GM21717 (cell line): ENCODE data around the gene UBE2E2.
A peak's percentile ranks its signal among the peaks of the same experiment; 100 is the strongest.

ENCODE experiments used
- ATAC-seq: cut with Tn5 transposase; IDR thresholded peaks from one replicate; pipeline ENCODE4 v1.9.1; 2021; ENCODE audit warnings: mild to moderate bottlenecking, moderate library complexity; ENCODE audit not compliant: unreplicated experiment

The UBE2E2 gene

DNA sequence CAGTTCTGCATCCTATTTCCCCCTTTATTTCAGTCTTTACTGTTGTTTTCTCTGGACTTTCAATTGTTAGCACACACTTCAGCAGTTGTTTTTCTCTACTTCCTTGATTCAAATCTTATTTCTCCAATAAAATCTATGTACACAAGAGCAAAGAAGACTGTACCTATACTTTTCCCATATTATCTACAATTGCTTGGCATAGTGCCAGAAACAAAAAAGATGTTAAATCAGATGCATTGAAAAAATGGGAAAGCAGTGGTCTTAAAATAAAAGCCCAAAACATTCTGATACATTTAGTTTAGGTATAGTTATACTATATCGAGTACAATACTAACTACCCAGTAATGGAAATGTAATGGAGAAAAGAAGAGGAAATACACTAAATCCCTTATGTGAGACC lies 265.1 kb downstream of the UBE2E2 start:
- ATAC-seq: no peak

- no peak for ATAC-seq
Measured at GRCh38 chr3:23474580-23475357, 271.6 kb downstream of the UBE2E2 start.

DNA sequence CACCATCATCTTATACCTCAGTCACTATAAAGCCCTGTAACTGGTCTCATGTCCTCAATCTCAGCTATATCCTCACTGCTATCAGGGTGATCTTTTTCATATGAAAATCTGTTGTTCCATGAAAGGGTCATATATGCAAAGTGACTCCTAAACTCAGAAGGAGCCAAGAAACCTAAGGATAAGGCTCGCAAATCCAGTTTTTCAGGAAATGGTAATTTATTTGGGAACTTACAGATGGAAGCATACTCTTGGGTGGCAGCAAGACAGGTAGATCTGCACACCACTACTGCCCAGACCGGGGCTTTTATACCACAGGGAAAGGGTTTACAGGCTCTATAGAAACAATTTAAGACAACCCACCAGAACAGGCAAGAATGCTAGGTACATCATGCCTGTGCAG lies 272.3 kb downstream of the UBE2E2 start:
- no peak for ATAC-seq

DNA sequence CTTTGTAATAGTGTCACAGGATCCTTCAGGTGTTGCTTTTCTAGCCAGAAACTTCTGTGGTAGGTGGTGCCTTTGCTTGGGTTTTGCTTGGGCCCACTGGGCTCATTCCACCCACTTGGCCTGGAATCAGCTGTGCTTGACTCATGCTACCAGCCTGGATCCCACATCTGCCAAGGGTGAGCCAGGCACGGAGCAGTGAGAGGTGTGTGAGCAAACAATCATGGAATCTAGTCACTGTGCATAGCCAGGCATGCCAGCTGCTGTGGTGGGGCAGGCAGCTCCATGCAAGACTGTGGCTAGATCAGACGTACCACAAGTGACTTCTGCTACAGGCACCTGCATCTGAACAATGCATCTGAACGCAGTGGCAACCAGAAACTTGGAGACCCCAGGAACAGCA lies 275.9 kb downstream of the UBE2E2 start:
- ATAC-seq: no peak

- ATAC-seq: no peak
Measured at GRCh38 chr3:23479615-23480328, 276.6 kb downstream of the UBE2E2 start.

GRCh38 chr3:23480329-23480714 lies 277.2 kb downstream of the UBE2E2 start:
- no peak for ATAC-seq

GRCh38 chr3:23481011-23481615 lies 278.0 kb downstream of the UBE2E2 start:
- ATAC-seq: no peak

- no peak for ATAC-seq
Measured at GRCh38 chr3:23481616-23482278, 278.6 kb downstream of the UBE2E2 start.

- ATAC-seq: no peak
Measured at GRCh38 chr3:23484386-23484785, 281.3 kb downstream of the UBE2E2 start.

DNA sequence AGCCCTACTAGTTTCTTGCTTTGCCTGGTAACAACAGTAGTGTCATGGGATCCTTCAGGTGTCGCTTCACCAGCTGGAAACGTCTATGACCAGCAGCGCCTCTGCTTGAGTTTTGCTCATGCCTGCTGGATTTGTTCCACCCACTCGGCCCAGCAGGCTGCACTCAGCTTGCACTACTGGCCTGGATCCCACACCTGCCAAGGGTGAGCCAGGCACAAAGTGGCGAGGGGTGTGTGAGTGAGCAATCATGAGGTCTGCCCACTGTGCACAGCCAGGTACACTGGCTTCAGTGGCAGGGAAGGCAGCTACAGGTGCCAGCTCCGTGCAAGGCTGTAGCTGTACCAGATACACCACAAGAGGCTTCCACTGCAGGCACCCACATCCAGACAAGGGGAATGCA lies 282.8 kb downstream of the UBE2E2 start:
- ATAC-seq: no peak

DNA sequence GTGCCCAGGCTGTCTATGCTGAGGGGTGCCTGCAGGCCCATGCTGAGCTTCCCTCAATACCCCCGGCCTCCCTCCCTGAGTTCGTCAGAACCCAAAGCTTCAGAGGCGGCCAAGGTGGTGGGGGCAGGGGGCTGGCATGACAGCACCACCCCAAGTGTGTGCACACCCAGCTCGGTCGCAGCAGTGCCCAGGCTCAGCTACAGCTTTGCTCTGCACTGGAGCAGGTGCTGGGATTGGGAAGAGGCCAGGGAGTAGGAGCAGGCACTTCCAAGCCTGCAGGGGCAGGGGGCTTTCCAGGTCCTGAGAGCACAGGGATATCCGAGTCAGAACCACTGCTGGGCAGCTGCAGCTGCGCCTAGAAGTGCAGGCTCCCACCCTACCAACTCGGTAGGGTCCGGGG lies 283.9 kb downstream of the UBE2E2 start:
- ATAC-seq: no peak

- ATAC-seq: no peak
Measured at GRCh38 chr3:23488618-23489017, 285.5 kb downstream of the UBE2E2 start.

DNA sequence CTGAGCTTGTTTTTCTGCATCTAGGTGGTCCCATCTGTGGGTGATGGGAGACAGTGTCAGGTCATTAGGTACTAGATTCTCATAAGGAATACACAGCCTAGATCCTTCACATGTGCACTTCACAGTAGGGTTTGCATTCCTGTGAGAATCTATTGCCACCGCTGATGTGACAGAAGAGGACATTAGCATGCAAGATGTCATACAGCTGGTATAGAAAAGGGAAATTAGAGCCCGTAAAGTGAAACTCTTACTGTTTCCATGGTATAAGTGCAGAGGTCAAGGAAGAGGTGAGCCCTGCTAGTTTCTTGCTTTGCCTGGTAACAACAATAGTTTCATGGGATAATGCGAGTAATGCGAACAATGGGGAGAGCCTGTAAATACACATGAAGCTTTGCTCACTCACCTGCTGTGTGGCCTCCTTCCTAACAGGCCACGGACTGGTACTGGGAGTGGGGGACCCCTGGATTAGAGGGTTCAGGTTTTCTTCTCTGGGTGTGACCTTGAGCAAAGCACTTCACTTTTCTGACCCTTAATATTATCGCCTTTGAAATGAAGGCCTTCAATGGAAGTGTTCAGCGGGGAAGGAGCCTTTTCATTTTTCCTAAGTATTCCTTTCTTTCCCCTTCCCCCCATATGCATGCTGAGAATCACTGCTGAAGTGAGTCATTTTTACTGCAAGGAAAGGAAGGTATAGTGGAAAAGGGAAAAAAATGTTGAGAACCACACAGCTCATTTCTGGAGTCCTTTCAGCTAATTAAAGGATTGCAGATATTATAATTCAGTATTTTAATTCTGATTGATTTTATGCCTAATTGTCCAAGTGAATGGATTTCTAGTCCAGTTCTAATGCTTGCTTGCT lies 286.4 kb downstream of the UBE2E2 start:
- no peak for ATAC-seq

GRCh38 chr3:23490459-23490858 lies 287.3 kb downstream of the UBE2E2 start:
- no peak for ATAC-seq

- ATAC-seq: no peak
Measured at GRCh38 chr3:23492057-23492456, 288.9 kb downstream of the UBE2E2 start.

DNA sequence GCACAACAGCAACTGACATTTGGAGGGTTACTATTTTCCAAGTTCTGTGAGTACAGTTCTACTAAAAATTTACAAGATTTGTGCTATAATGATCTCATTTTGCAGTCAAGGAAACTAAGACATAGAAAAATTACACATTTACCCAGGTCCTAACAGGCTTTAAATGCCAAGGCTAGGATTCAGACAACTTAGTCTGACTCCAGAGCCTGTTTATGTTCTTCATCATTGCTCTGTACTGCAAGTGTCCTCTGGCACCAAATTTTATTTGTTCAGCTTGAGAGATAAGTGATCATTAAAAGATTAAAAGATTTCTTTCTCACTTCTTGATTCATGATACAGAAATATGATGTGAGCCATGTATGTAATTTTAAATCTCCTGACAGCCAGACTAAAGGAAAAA lies 290.8 kb downstream of the UBE2E2 start:
- ATAC-seq: no peak

- ATAC-seq: no peak
Measured at GRCh38 chr3:23494967-23495366, 291.8 kb downstream of the UBE2E2 start.

DNA sequence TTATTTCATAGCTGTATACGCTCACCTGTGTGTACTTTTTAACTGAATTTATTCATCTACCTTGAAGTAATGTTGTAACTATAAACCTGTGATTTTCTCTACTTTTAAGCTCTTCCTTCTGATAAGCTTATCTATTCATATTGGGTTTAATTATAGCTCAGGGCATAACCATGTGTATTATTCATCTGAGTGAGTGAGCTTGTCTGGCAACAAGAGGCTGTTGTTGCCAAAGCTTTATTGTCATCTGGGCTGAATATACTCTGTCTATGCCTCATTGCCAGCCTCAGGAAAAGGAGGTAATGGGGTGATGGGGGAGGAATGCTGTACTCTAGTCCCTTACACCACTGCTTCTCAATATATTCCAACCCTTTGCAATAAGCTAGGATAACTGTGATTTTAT lies 292.4 kb downstream of the UBE2E2 start:
- no peak for ATAC-seq

DNA sequence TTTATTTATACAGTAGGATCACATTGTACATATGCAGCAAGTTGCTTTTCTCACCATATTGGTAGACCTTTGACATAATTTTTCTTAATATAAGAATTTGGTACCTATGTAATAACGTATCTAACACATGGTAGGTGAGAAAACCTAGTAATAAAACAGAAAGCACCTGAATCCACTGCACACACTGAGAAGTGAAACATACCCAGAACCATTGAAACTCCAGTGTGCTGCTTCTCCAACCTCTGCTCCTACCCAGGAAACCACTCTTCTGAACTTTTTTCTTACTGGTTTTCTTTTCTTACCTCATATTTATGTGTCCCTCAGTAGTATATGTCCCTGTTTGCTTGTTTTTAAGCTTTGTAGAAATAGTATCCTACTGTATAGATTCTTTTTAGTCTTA lies 293.0 kb downstream of the UBE2E2 start:
- peak; percentile 94 for ATAC-seq

- no peak for ATAC-seq
Measured at GRCh38 chr3:23497156-23497555, 294.0 kb downstream of the UBE2E2 start.
